ENCODE results near the gene DNMT3A. TPM values are rescaled to one million over a fixed set of nuclear protein-coding genes. Genes with fewer than 3 reads are reported as not detected.

DNMT3A gene
- total and polyA plus RNA-seq, 2 experiments from 2014 or later = 47.2 to 80.4 TPM

GRCh38 chr2:25285265-25286024, 56.3 kb downstream of the DNMT3A start (continued):
- TF ChIP-seq REST (IDR thresholded peaks at IDR 0.05; ENCODE audit: unreplicated experiment) (no peak), ZNF331 (CRISPR knock-in tag; IDR thresholded peaks at IDR 0.05; ENCODE audit: low read depth) (no peak)

- Mint-ChIP-seq H3K27me3 (ENCODE audit: insufficient read depth, low read depth, poor library complexity) (peaks cover 23% of the 10 kb centered on the region), H3K4me1 (peaks cover 42% of the 10 kb centered on the region), H3K9me3 (no peaks in the 10 kb centered on the region), H3K4me3 (no peak overlapping the region), H3K36me3 (ENCODE audit: low read depth) (no peaks in the 10 kb centered on the region; the same call in 2 of the 3 replicates), H3K27ac (no peak overlapping the region)
- Histone ChIP-seq H3K4me1 (ENCODE audit: insufficient read depth) (peaks cover 20% of the 10 kb centered on the region), H4K20me1 (replicated peaks; ENCODE audit: insufficient read depth) (no peaks in the 10 kb centered on the region), H3K9me2 (ENCODE audit: insufficient read depth) (no peaks in the 10 kb centered on the region), H3K36me3 (ENCODE audit: insufficient read depth) (no peaks in the 10 kb centered on the region; the same call in 1 of the 2 replicates), H3K79me2 (replicated peaks; ENCODE audit: insufficient read depth) (no peaks in the 10 kb centered on the region), H2AFZ (no peak overlapping the region), H3K4me3 (no peak overlapping the region), H3K4me2 (no peak overlapping the region), H3K27me3 (ENCODE audit: insufficient read depth) (no peaks in the 10 kb centered on the region), H3F3A (replicated peaks; ENCODE audit: low read depth) (peaks cover 3% of the 10 kb centered on the region; the same call in 1 of the 2 replicates), H3K27ac (ENCODE audit: low read depth) (no peak overlapping the region)
- DNase-seq (ENCODE audit: low spot score) (no peak), ATAC-seq (no peak)
- no peak for TF ChIP-seq CTCF (conservative IDR thresholded peaks at IDR 0.05; ENCODE audit: low read depth in 2 of 2)
- TF ChIP-seq JUNB (IDR thresholded peaks at IDR 0.05; ENCODE audit: unreplicated experiment) = no peak
- no peak for TF ChIP-seq EZH2phosphoT487 (IDR thresholded peaks at IDR 0.05; ENCODE audit: unreplicated experiment)
- no peak for TF ChIP-seq ZNF331 (CRISPR knock-in tag; IDR thresholded peaks at IDR 0.05; ENCODE audit: low read depth)
- TF ChIP-seq REST (IDR thresholded peaks at IDR 0.05; ENCODE audit: unreplicated experiment) = no peak
- TF ChIP-seq POLR2AphosphoS5 (IDR thresholded peaks at IDR 0.05; ENCODE audit: low read depth) = no peak
- no peak for TF ChIP-seq ZNF462 (CRISPR knock-in tag; IDR thresholded peaks at IDR 0.05)
- TF ChIP-seq NANOG (IDR thresholded peaks at IDR 0.05; ENCODE audit: borderline replicate concordance) = no peak
Measured at GRCh38 chr2:25284756-25285155, 57.0 kb downstream of the DNMT3A start.

Data from GM23338 (cell line).